Effector memory CD8-positive, alpha-beta T cell (primary cell): Measurements from ENCODE around the gene POLR2C.
A peak's percentile ranks its signal among the peaks of the same experiment; 100 is the strongest.

ENCODE experiments used
- ATAC-seq: fragments of 150-1000 bp; cut with Tn5 transposase; replicated peaks from 2 replicates; pipeline ENCODE4 v1.10.0; 2021; ENCODE audit warnings: mild to moderate bottlenecking, moderate library complexity
- DNase-seq, 3 experiments: peaks; one replicate each; pipeline ENCODE4 v3.0.0; 2021
- H3K27ac Mint-ChIP-seq, 2 donors: one replicate each; pipeline ENCODE4 v1.8.0; 2022; ENCODE audit warnings: mild to moderate bottlenecking in 2 of 2, mixed read lengths in 2 of 2, moderate library complexity in 2 of 2
- H3K27me3 Mint-ChIP-seq, 2 donors: one replicate each; pipeline ENCODE4 v1.8.0; 2022; ENCODE audit warnings: mixed read lengths in 2 of 2
- H3K36me3 Mint-ChIP-seq: one replicate; pipeline ENCODE4 v1.8.0; 2022; ENCODE audit warnings: mild to moderate bottlenecking, moderate library complexity, mixed read lengths; ENCODE audit not compliant: insufficient read depth
- H3K4me1 Mint-ChIP-seq, 2 donors: one replicate each; pipeline ENCODE4 v1.8.0; 2022; ENCODE audit warnings: low read depth in 2 of 2, mixed read lengths in 2 of 2
- H3K4me3 Mint-ChIP-seq, 2 donors: one replicate each; pipeline ENCODE4 v1.8.0; 2022; ENCODE audit warnings: mild to moderate bottlenecking in 2 of 2, mixed read lengths in 2 of 2, moderate library complexity in 2 of 2
- H3K9me3 Mint-ChIP-seq, 2 donors: one replicate each; pipeline ENCODE4 v1.8.0; 2022; ENCODE audit warnings: mixed read lengths in 2 of 2

Gene POLR2C

DNA sequence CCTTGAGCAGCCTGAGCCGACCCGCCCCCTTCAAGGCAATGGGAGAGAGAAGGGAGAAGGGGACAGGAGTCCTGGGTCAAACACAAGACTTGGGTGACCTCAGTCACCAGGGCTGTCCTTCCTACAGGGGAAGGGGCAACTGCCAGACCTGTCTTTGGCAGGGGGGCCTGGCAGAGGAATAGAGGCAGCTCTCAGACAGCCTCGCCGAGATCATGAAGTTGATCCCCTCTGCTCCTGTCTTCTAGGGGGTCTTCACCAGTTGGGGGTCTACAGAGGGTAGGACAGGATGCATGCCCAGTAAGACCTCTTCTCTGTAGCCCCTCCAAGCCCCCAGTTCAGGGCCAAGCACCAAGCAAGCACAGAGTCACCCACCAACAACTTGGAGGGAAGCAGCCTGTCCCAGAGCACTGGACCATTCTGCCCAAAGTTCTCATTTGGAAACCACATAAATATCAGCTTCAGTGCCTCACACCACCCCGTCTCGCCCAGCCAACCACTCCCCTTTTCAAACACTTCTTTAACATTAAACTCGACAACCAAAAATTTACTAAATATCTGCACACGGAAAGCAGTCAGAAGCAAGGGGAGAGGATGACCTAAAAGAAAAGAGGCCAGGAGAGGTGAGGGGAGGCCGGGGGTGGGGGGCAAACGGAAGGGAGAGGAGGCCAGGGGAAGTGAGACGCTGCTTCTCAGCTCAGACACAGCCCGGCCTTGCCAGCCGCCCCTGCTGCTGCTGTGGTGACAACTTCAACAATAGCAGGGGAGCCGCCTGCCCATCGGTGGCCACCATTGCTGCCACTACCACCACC lies 16.1 kb downstream of the POLR2C start:
- peaks cover 3% of the 10 kb centered on the region for H3K36me3 Mint-ChIP-seq

DNA sequence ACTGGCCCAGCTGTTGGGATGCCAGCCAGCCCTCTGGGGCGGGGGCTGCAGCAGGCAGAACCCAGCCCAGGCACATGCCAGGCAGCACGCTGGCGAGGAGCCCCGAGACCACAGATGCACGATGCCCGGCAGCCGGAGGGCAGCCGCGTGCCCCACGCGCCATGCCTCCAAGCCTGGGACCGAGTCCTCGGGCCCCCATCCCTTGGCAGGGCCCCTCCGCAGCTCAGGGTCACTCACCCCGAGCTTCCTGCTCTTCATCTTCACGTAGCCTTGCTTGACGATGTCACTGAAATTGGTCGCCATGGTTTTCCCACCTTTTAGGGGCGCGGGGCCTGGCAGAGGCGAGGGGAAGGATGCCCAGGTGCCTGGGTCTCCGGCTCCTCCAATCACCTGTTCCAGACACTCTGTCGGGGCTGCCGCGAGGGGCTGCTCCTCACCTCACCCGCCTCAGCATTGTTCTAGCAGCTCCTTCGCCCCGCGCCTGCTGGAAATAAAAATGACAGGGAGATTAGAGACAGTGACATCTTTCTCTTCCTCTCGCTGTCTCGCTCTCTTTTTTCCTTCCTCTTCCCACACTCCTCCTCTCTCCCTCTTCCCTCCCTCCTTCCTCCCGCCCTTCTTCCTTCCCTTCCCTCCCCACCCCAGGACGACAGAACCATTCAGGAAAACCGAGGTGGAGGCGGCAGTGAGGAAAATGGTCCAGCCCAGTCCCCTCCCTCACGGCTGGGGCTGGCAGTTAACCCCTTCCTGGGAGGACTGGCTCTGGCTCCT lies 16.9 kb downstream of the POLR2C start:
- no peak for DNase-seq
- H3K36me3 Mint-ChIP-seq: peaks cover 3% of the 10 kb centered on the region
- H3K9me3 Mint-ChIP-seq: no peaks in the 10 kb centered on the region
- peak overlapping the region in 1 of 2 donors; percentile 71 for H3K27ac Mint-ChIP-seq
- H3K4me1 Mint-ChIP-seq: peaks cover 6 to 12% of the 10 kb centered on the region in 2 donors
- ATAC-seq: no peak
- H3K27me3 Mint-ChIP-seq: no peaks in the 10 kb centered on the region
- no peak overlapping the region for H3K4me3 Mint-ChIP-seq

More for the DNA sequence above, 16.1 kb downstream of the POLR2C start:
- no peaks in the 10 kb centered on the region for H3K9me3 Mint-ChIP-seq
- DNase-seq (no peak), ATAC-seq (no peak)
- no peaks in the 10 kb centered on the region for H3K27me3 Mint-ChIP-seq
- H3K4me3 Mint-ChIP-seq: no peak overlapping the region
- H3K27ac Mint-ChIP-seq: peak overlapping the region in 1 of 2 donors; percentile 41
- H3K4me1 Mint-ChIP-seq: peaks cover 6 to 12% of the 10 kb centered on the region in 2 donors

DNA sequence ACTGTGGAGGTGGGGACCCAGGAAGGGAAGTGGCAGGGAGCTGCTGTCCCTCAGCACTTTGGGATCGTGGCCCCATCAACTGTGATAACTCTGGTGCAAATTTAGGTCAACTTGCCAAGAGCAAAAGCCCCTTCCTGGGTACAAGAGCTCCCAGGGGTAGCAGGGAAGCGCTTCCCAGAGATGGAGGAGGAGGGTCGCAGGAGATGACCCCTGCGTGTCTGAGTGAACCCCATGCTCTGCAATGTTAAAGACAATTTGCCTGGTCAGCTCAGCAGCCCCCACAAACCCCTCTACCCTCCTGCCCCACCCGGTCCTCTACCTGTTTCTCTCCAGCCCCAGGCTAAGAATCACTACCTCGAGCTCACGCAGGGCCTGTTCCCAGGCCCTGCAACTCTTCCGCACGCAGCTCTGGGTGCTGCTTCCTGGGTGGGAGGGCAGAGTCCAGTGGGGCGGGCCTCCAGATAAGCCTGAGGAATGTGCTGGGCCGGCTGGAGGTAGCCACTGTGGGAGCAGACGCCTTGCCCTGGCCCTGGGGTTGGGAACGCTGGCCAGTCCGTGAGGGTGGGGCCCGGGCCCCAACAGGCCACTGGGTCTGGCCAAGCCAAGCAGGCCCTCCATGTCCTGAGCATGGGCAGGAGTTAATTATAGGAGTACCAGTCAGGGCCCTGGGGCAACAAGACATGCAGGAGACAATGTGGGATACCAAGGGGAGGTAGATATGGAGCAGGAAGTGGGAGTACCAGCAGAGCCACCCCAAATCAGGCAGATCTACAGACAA lies 17.7 kb downstream of the POLR2C start:
- H3K27ac Mint-ChIP-seq: peak overlapping the region in 1 of 2 donors; percentile 71
- peaks cover 14 to 18% of the 10 kb centered on the region in 2 donors for H3K4me1 Mint-ChIP-seq
- no peaks in the 10 kb centered on the region for H3K9me3 Mint-ChIP-seq
- DNase-seq (no peak), ATAC-seq (no peak)
- H3K36me3 Mint-ChIP-seq: peaks cover 3% of the 10 kb centered on the region
- no peak overlapping the region for H3K4me3 Mint-ChIP-seq
- no peaks in the 10 kb centered on the region for H3K27me3 Mint-ChIP-seq

DNA sequence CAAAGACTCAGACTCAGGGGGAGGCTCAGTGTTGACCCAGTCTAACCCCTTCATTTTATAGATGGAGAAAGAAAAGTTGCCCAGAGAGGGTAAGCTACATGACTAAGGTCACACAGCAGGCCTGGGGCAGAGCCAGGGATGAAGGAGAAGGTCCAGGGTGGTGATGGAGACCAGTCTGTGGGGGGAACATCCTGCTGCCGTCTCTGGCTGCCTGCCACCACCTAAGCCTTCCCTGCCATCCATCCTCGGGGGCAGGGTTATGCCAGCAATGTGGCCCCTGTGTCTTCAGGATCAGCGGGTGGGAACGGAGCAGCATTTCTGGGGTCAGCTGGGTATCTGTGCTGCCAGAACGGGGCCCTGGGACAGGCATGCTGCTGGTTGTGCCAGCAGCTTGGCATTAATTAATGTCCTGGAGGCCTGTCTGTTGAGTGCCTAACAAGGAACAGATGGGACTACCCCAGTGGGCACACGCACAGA lies 18.3 kb downstream of the POLR2C start:
- H3K9me3 Mint-ChIP-seq: no peaks in the 10 kb centered on the region
- peak overlapping the region in 1 of 2 donors; percentile 39 for H3K27ac Mint-ChIP-seq
- no peaks in the 10 kb centered on the region for H3K27me3 Mint-ChIP-seq
- peaks cover 4% of the 10 kb centered on the region for H3K36me3 Mint-ChIP-seq
- ATAC-seq (no peak), DNase-seq (no peak)
- peaks cover 18 to 23% of the 10 kb centered on the region in 2 donors for H3K4me1 Mint-ChIP-seq
- H3K4me3 Mint-ChIP-seq: no peak overlapping the region

GRCh38 chr16:57481421-57481820 lies 18.9 kb downstream of the POLR2C start:
- Mint-ChIP-seq H3K36me3 (peaks cover 7% of the 10 kb centered on the region), H3K9me3 (no peaks in the 10 kb centered on the region), H3K27ac (no peak overlapping the region), H3K4me3 (no peak overlapping the region), H3K27me3 (no peaks in the 10 kb centered on the region), H3K4me1 (peaks cover 15 to 20% of the 10 kb centered on the region in 2 donors)
- no peak for DNase-seq
- ATAC-seq: no peak

- H3K9me3 Mint-ChIP-seq: no peaks in the 10 kb centered on the region
- ATAC-seq (no peak), DNase-seq (no peak)
- H3K4me3 Mint-ChIP-seq: no peak overlapping the region
- H3K27me3 Mint-ChIP-seq: no peaks in the 10 kb centered on the region
- H3K36me3 Mint-ChIP-seq: peaks cover 3% of the 10 kb centered on the region
- peak overlapping the region in 1 of 2 donors; percentile 17 for H3K27ac Mint-ChIP-seq
- H3K4me1 Mint-ChIP-seq: peaks cover 20 to 22% of the 10 kb centered on the region in 2 donors
These were observed 20.5 kb downstream of the POLR2C start for GRCh38 chr16:57482845-57483545.

GRCh38 chr16:57483725-57484514 lies 21.4 kb downstream of the POLR2C start:
- no peak overlapping the region for H3K4me3 Mint-ChIP-seq
- H3K36me3 Mint-ChIP-seq: peaks cover 3% of the 10 kb centered on the region
- DNase-seq: no peak
- ATAC-seq: no peak
- no peaks in the 10 kb centered on the region for H3K27me3 Mint-ChIP-seq
- H3K27ac Mint-ChIP-seq: no peak overlapping the region
- peaks cover 20 to 22% of the 10 kb centered on the region in 2 donors for H3K4me1 Mint-ChIP-seq
- no peaks in the 10 kb centered on the region for H3K9me3 Mint-ChIP-seq

GRCh38 chr16:57484515-57485005 lies 22.1 kb downstream of the POLR2C start:
- peak overlapping the region in 1 of 2 donors; percentile 20 for H3K27ac Mint-ChIP-seq

DNA sequence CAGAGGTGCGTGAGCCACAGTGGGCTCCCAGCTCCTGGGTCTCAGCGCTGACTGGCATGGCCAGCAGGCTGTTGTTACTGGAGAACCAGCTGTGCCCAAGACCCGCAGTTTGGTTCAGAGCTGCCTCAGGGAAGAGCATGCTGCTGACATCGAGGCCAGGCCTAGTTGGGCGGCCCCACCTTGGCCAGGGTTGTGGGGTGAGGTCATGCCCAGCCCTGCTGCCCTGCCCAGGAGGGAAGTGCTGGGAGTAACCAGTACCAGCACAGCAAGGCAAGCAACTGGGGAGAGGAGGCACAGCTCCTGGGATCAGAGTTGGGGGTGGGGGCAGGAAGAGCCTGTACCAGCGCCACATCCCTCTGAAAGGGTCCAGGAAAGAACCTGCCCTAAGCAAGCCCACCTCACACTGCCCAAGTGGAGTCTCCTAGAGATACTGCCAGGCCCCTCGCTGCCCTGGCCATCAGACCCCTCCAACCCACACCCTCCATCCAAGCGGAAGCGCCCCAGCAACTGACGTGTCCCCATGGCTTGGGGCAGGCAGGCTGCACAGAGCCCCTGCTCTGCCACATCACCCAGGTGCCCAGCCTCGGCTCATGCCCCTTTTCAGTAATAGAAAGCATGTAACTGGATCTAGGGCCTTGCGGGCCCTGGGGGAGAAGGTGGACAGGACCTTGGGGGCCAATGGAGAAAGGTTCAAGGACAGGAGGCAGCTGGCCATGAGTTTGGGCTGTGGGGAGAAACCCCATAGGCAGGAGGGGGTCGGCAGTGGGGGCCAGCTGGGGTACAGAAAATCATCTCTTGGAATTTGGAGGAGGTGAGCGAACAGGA lies 22.8 kb downstream of the POLR2C start:
- peaks cover 3% of the 10 kb centered on the region for H3K36me3 Mint-ChIP-seq
- DNase-seq (no peak), ATAC-seq (no peak)
- peaks cover 19 to 20% of the 10 kb centered on the region in 2 donors for H3K4me1 Mint-ChIP-seq
- peak overlapping the region; percentile 88 to 91 for H3K27ac Mint-ChIP-seq
- H3K4me3 Mint-ChIP-seq: peak overlapping the region; percentile 91 to 95
- no peaks in the 10 kb centered on the region for H3K27me3 Mint-ChIP-seq
- H3K9me3 Mint-ChIP-seq: no peaks in the 10 kb centered on the region

More at GRCh38 chr16:57484515-57485005, 22.1 kb downstream of the POLR2C start:
- H3K4me1 Mint-ChIP-seq: peaks cover 19 to 20% of the 10 kb centered on the region in 2 donors
- no peaks in the 10 kb centered on the region for H3K9me3 Mint-ChIP-seq
- no peak for DNase-seq
- no peak for ATAC-seq
- H3K36me3 Mint-ChIP-seq: peaks cover 3% of the 10 kb centered on the region
- H3K4me3 Mint-ChIP-seq: peak overlapping the region; percentile 1 to 91
- H3K27me3 Mint-ChIP-seq: no peaks in the 10 kb centered on the region

- peak within 1 kb of the TSS; percentile 88 to 91 for H3K27ac Mint-ChIP-seq
- peak within 1 kb of the TSS; percentile 91 to 95 for H3K4me3 Mint-ChIP-seq
- H3K27me3 Mint-ChIP-seq: no peaks in the 10 kb centered on the region
- H3K9me3 Mint-ChIP-seq: no peaks in the 10 kb centered on the region
- H3K4me1 Mint-ChIP-seq: peaks cover 19 to 20% of the 10 kb centered on the region in 2 donors
- peaks cover 3% of the 10 kb centered on the region for H3K36me3 Mint-ChIP-seq
- ATAC-seq (peak; percentile 90), DNase-seq (peak; percentile 64 to 71 (median 66))
These were observed 23.7 kb downstream of the POLR2C start, which contains the start of gene DOK4 for GRCh38 chr16:57485916-57486857. DOK4 (minus strand) TSS chr16:57486493; CDS start chr16:57479507, 6,986 bp downstream.
